Liver (tissue), 9 donors: ENCODE data around the gene MIPEP. TPM values are rescaled to one million over a fixed set of nuclear protein-coding genes. Genes with fewer than 3 reads are reported as not detected.

Experiments
- DNase-seq: peaks from one replicate; pipeline ENCODE4 v3.0.0-alpha.2; 2017; ENCODE audit warnings: low spot score
- H3K27ac ChIP-seq, 2 donors: one replicate each; pipeline ENCODE4 v1.7.0; 2013; ENCODE audit warnings: inconsistent platforms in 2 of 2, low read length in 2 of 2, control low read depth in 1 of 2, low read depth in 1 of 2, mild to moderate bottlenecking in 1 of 2
- H3K27me3 ChIP-seq, 4 donors: one replicate each; pipeline versions ENCODE4 v1.6.1 to v1.7.0; 2013; ENCODE audit warnings: low read length in 3 of 4, inconsistent platforms in 1 of 4, mild to moderate bottlenecking in 1 of 4, moderate library complexity in 1 of 4; ENCODE audit not compliant: control insufficient read depth in 4 of 4, insufficient read depth in 4 of 4
- H3K36me3 ChIP-seq, 4 donors: one replicate each; pipeline versions ENCODE4 v1.6.1 to v1.7.0; 2013; ENCODE audit warnings: low read length in 3 of 4, mild to moderate bottlenecking in 3 of 4, low read depth in 1 of 4, moderate library complexity in 1 of 4; ENCODE audit not compliant: control insufficient read depth in 4 of 4, insufficient read depth in 3 of 4
- H3K4me1 ChIP-seq, 4 donors: one replicate each; pipeline versions ENCODE4 v1.6.1 to v1.7.0; 2013; ENCODE audit warnings: low read length in 3 of 4, mild to moderate bottlenecking in 3 of 4, moderate library complexity in 1 of 4; ENCODE audit not compliant: control insufficient read depth in 4 of 4, insufficient read depth in 4 of 4
- H3K4me3 ChIP-seq, 3 donors: one replicate each; pipeline versions ENCODE4 v1.6.1 to v1.7.0; 2013; ENCODE audit warnings: low read length in 3 of 3, control low read depth in 1 of 3, low read depth in 1 of 3, mild to moderate bottlenecking in 1 of 3
- H3K9ac ChIP-seq, 2 donors: one replicate each; pipeline ENCODE4 v1.7.0; 2013; ENCODE audit warnings: low read length in 2 of 2, mild to moderate bottlenecking in 2 of 2, moderate library complexity in 2 of 2, control low read depth in 1 of 2, low read depth in 1 of 2
- H3K9me3 ChIP-seq, 4 donors: one replicate each; pipeline versions ENCODE4 v1.6.1 to v1.7.0; 2013; ENCODE audit warnings: low read length in 3 of 4; ENCODE audit not compliant: control insufficient read depth in 4 of 4
- CTCF ChIP-seq: fragments of 150-350 bp; IDR thresholded peaks from 2 replicates; pipeline ENCODE4 v1.5.1; 2017; ENCODE audit warnings: improper control_type of control experiment, low read depth, low read length; ENCODE audit not compliant: missing input control
- EGR1 ChIP-seq, 2 donors: IDR thresholded peaks; 2 replicates each; pipeline ENCODE4 v1.6.1; 2016 to 2018; ENCODE audit warnings: antibody characterized with exemption in 2 of 2, low read depth in 2 of 2
- FOXA1 ChIP-seq: IDR thresholded peaks from 2 replicates; pipeline ENCODE4 v1.6.1; 2016; ENCODE audit warnings: antibody characterized with exemption
- FOXA2 ChIP-seq: IDR thresholded peaks from 2 replicates; pipeline ENCODE4 v1.6.1; 2016; ENCODE audit warnings: antibody characterized with exemption
- GABPA ChIP-seq, 2 donors: IDR thresholded peaks in 1 of 2; conservative IDR thresholded peaks in 1 of 2; 2 replicates each; pipeline ENCODE4 v1.6.1; 2016; ENCODE audit warnings: antibody characterized with exemption in 2 of 2, mild to moderate bottlenecking in 1 of 2, moderate library complexity in 1 of 2
- HNF4A ChIP-seq, 2 donors: conservative IDR thresholded peaks; 2 replicates each; pipeline ENCODE4 v1.6.1; 2016; ENCODE audit warnings: antibody characterized with exemption in 2 of 2, mild to moderate bottlenecking in 2 of 2
- HNF4G ChIP-seq: IDR thresholded peaks from 2 replicates; pipeline ENCODE4 v1.6.1; 2016; ENCODE audit warnings: antibody characterized with exemption
- JUND ChIP-seq, 2 donors: IDR thresholded peaks; 2 replicates each; pipeline ENCODE4 v1.6.1; 2016; ENCODE audit warnings: antibody characterized with exemption in 2 of 2
- MAX ChIP-seq: IDR thresholded peaks from 2 replicates; pipeline ENCODE4 v1.6.1; 2016; ENCODE audit warnings: antibody characterized with exemption
- NR2F2 ChIP-seq: IDR thresholded peaks from 2 replicates; pipeline ENCODE4 v1.6.1; 2016; ENCODE audit warnings: antibody characterized with exemption
- RAD21 ChIP-seq, 2 donors: IDR thresholded peaks; 2 replicates each; pipeline ENCODE4 v1.6.1; 2016; ENCODE audit warnings: antibody characterized with exemption in 2 of 2, mild to moderate bottlenecking in 2 of 2
- RXRA ChIP-seq, 2 donors: IDR thresholded peaks; 2 replicates each; pipeline ENCODE4 v1.6.1; 2017 to 2018; ENCODE audit warnings: antibody characterized with exemption in 2 of 2, mild to moderate bottlenecking in 1 of 2
- SP1 ChIP-seq: IDR thresholded peaks from 2 replicates; pipeline ENCODE4 v1.6.1; 2018; ENCODE audit warnings: antibody characterized with exemption, mild to moderate bottlenecking
- TAF1 ChIP-seq: conservative IDR thresholded peaks from 2 replicates; pipeline ENCODE4 v1.6.1; 2016; ENCODE audit warnings: antibody characterized with exemption, mild to moderate bottlenecking
- YY1 ChIP-seq: IDR thresholded peaks from 2 replicates; pipeline ENCODE4 v1.6.1; 2016; ENCODE audit warnings: antibody characterized with exemption, mild to moderate bottlenecking
- ZBTB33 ChIP-seq: IDR thresholded peaks from 2 replicates; pipeline ENCODE4 v1.6.1; 2016; ENCODE audit warnings: antibody characterized with exemption
- WGBS: extraction: QIAGEN DNeasy Blood & Tissue Kit; methylation state at CpG from one replicate; pipeline ENCODE4 v1.1.7; 2013; 5-methylcytosine and 5-hydroxymethylcytosine counted together
- polyA plus RNA-seq, 2 donors: library from polyadenylated mRNA; stranded (reverse) in 1 of 2; unstranded in 1 of 2; fragments of 200-250 nt in 1 of 2; fragments of >200 nt in 1 of 2; fragmentation: Nextera tagmentation in 1 of 2; extraction: Ambion mirVana in 1 of 2; gene quantifications; one replicate each; pipeline versions ENCODE4 v1.2.1 to v1.2.3, GENCODE V29; 2013 to 2015
- total RNA-seq, 2 donors: library from RNA; depleted of rRNA; stranded (reverse); fragments of >200 nt; gene quantifications; one replicate each; pipeline ENCODE4 v1.2.3, GENCODE V29; 2014
- TF ChIP-seq, protein P1 (sequence below): IDR thresholded peaks from 2 replicates; pipeline ENCODE4 v1.6.1; 2016; ENCODE audit warnings: antibody characterized with exemption
- TF ChIP-seq, protein P2 (sequence below): IDR thresholded peaks from 2 replicates; pipeline ENCODE4 v1.6.1; 2016; ENCODE audit warnings: antibody characterized with exemption, mild to moderate bottlenecking
- donor health status: healthy.
- donor health status: healthy.
- donor health status: healthy.
- donor health status: healthy.
- donor health status: healthy.

Gene MIPEP
- total and polyA plus RNA-seq, 4 donors, result 7.4 to 11.7 (median 10.2) TPM

DNA sequence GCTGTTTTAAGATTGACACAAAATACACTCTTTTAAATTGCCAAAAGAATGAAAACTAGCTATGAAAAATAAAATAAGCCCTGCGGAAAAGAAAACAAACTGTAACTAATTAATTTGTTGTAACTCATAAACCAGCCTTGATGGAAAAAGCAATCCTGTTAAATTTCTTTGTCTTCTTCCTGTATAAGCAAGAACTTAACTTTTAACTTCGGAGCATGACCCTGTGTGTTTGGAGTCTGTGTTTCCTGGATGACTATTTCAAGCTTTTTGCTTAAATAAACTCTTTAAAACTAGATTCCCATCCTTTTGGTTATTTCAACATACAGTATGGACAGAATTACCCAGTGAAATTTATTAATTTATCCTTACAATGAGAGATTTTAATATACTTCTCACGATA lies 196.4 kb downstream of the MIPEP start:
- TF ChIP-seq RAD21 (IDR thresholded peaks at IDR 0.05), result no peak
- no peak for TF ChIP-seq SP1
- no peak for TF ChIP-seq GABPA (IDR thresholded peaks at IDR 0.05 in 1 of 2, conservative IDR thresholded peaks at IDR 0.05 in 1 of 2)
- TF ChIP-seq FOXA2, result no peak
- TF ChIP-seq YY1, result no peak
- TF ChIP-seq, protein P1, sequence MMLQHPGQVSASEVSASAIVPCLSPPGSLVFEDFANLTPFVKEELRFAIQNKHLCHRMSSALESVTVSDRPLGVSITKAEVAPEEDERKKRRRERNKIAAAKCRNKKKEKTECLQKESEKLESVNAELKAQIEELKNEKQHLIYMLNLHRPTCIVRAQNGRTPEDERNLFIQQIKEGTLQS, result no peak
- no peak for TF ChIP-seq HNF4G
- no peak for TF ChIP-seq JUND (IDR thresholded peaks at IDR 0.05)
- TF ChIP-seq, protein P2, sequence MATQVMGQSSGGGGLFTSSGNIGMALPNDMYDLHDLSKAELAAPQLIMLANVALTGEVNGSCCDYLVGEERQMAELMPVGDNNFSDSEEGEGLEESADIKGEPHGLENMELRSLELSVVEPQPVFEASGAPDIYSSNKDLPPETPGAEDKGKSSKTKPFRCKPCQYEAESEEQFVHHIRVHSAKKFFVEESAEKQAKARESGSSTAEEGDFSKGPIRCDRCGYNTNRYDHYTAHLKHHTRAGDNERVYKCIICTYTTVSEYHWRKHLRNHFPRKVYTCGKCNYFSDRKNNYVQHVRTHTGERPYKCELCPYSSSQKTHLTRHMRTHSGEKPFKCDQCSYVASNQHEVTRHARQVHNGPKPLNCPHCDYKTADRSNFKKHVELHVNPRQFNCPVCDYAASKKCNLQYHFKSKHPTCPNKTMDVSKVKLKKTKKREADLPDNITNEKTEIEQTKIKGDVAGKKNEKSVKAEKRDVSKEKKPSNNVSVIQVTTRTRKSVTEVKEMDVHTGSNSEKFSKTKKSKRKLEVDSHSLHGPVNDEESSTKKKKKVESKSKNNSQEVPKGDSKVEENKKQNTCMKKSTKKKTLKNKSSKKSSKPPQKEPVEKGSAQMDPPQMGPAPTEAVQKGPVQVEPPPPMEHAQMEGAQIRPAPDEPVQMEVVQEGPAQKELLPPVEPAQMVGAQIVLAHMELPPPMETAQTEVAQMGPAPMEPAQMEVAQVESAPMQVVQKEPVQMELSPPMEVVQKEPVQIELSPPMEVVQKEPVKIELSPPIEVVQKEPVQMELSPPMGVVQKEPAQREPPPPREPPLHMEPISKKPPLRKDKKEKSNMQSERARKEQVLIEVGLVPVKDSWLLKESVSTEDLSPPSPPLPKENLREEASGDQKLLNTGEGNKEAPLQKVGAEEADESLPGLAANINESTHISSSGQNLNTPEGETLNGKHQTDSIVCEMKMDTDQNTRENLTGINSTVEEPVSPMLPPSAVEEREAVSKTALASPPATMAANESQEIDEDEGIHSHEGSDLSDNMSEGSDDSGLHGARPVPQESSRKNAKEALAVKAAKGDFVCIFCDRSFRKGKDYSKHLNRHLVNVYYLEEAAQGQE, result no peak
- TF ChIP-seq MAX, result no peak
- no peak for TF ChIP-seq RXRA (IDR thresholded peaks at IDR 0.05)
- no peak for TF ChIP-seq NR2F2
- TF ChIP-seq TAF1, result no peak
- TF ChIP-seq HNF4A (conservative IDR thresholded peaks at IDR 0.05), result no peak
- TF ChIP-seq CTCF, result no peak
- no peak for TF ChIP-seq ZBTB33
- H3K9ac ChIP-seq, result no peak overlapping the region
- H3K27me3 ChIP-seq, result peaks cover 0 to 5% (median 0%) of the 10 kb centered on the region in 4 donors
- peaks cover 0 to 2% (median 1%) of the 10 kb centered on the region in 4 donors for H3K4me1 ChIP-seq
- H3K27ac ChIP-seq, result no peak overlapping the region
- DNase-seq, result no peak
- no peak overlapping the region for H3K4me3 ChIP-seq
- 74% methylated on average over 3 of the region's 3 CpGs for WGBS
- H3K9me3 ChIP-seq, result no peaks in the 10 kb centered on the region
- peaks cover 0 to 1% (median 0%) of the 10 kb centered on the region in 4 donors for H3K36me3 ChIP-seq

DNA sequence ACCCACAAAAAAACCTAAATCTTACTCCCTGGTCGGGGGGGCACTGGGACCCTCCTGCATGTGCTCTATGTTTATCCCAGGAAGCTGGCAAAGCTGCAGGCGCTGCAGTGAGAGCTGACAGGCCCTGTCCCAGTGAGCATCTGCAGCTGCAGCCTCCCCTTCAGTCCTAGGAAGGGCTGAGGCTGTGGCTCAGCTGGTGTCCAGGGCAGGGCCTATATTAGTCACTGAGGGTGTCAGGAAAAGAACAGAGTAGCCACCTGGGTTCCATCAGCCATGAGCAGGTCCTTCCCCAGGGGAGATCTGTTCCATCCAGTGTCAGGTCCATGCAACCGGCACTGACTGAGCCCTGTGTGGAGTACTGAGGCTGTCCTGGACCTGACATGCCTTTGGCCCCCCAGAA lies 198.5 kb downstream of the MIPEP start:
- WGBS, result 88% methylated on average over 3 of the region's 3 CpGs
- Histone ChIP-seq H3K9me3 (no peaks in the 10 kb centered on the region), H3K4me3 (no peak overlapping the region), H3K9ac (no peak overlapping the region), H3K27me3 (peaks cover 0 to 1% (median 0%) of the 10 kb centered on the region in 4 donors), H3K27ac (no peak overlapping the region), H3K4me1 (peaks cover 0 to 2% (median 1%) of the 10 kb centered on the region in 4 donors), H3K36me3 (peaks cover 0 to 1% (median 0%) of the 10 kb centered on the region in 4 donors)
- DNase-seq, result no peak
- TF ChIP-seq SP1 (no peak), EGR1 (IDR thresholded peaks at IDR 0.05; ENCODE audit: low read depth in 2 of 2) (no peak), FOXA1 (no peak), ZBTB33 (no peak), FOXA2 (no peak), YY1 (no peak), RAD21 (IDR thresholded peaks at IDR 0.05) (no peak), CTCF (no peak)
